ENCODE results near the gene INPP5A. TPM values are rescaled to one million over a fixed set of nuclear protein-coding genes. Genes with fewer than 3 reads are reported as not detected.

Gene INPP5A
- total RNA-seq, 1 donor from 2014 or later, result 14.2 TPM

GRCh38 chr10:132615341-132616169 is 78.0 kb downstream of the INPP5A start:
- Histone ChIP-seq H3K4me3 (no peak overlapping the region), H3K36me3 (no peaks in the 10 kb centered on the region), H4K20me1 (ENCODE audit: low read depth) (no peaks in the 10 kb centered on the region), H3K9me3 (ENCODE audit: low read depth) (no peaks in the 10 kb centered on the region), H3K9ac (no peak overlapping the region), H3K79me2 (ENCODE audit: low read depth) (no peaks in the 10 kb centered on the region), H2AFZ (replicated peaks) (no peak overlapping the region), H3F3A (ENCODE audit: low read depth) (no peaks in the 10 kb centered on the region), H3K4me1 (peaks cover 4% of the 10 kb centered on the region), H3K27ac (no peak overlapping the region), H3K27me3 (no peaks in the 10 kb centered on the region), H3K4me2 (no peak overlapping the region)
- Mint-ChIP-seq H3K4me1 (peaks cover 7% of the 10 kb centered on the region), H3K27ac (no peak overlapping the region), H3K4me3 (no peak overlapping the region), H3K9me3 (peaks cover 4% of the 10 kb centered on the region), H3K36me3 (peaks cover 5% of the 10 kb centered on the region), H3K27me3 (ENCODE audit: insufficient read depth, low read depth) (peaks cover 6% of the 10 kb centered on the region)
- TF ChIP-seq EZH2 (IDR thresholded peaks at IDR 0.05) (no peak), EZH2phosphoT487 (IDR thresholded peaks at IDR 0.05) (no peak)
- TF ChIP-seq, protein P1, sequence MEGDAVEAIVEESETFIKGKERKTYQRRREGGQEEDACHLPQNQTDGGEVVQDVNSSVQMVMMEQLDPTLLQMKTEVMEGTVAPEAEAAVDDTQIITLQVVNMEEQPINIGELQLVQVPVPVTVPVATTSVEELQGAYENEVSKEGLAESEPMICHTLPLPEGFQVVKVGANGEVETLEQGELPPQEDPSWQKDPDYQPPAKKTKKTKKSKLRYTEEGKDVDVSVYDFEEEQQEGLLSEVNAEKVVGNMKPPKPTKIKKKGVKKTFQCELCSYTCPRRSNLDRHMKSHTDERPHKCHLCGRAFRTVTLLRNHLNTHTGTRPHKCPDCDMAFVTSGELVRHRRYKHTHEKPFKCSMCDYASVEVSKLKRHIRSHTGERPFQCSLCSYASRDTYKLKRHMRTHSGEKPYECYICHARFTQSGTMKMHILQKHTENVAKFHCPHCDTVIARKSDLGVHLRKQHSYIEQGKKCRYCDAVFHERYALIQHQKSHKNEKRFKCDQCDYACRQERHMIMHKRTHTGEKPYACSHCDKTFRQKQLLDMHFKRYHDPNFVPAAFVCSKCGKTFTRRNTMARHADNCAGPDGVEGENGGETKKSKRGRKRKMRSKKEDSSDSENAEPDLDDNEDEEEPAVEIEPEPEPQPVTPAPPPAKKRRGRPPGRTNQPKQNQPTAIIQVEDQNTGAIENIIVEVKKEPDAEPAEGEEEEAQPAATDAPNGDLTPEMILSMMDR (IDR thresholded peaks at IDR 0.05), result no peak
- DNase-seq (ENCODE audit: low spot score), result no peak

- peaks cover 4% of the 10 kb centered on the region for H3K27me3 Mint-ChIP-seq (ENCODE audit: insufficient read depth, low read depth)
- peak overlapping the region; percentile 7 for H3K27ac Mint-ChIP-seq
- H3K27ac ChIP-seq, result no peak overlapping the region
- TF ChIP-seq, protein P1 (IDR thresholded peaks at IDR 0.05), result no peak
- TF ChIP-seq EZH2phosphoT487 (IDR thresholded peaks at IDR 0.05), result no peak
- no peak for TF ChIP-seq EZH2 (IDR thresholded peaks at IDR 0.05)
- no peak for DNase-seq (ENCODE audit: low spot score)
- no peak overlapping the region for H3K4me3 Mint-ChIP-seq
- no peaks in the 10 kb centered on the region for H3K27me3 ChIP-seq
- no peaks in the 10 kb centered on the region for H3F3A ChIP-seq (ENCODE audit: low read depth)
- peaks cover 12% of the 10 kb centered on the region for H3K9me3 Mint-ChIP-seq
- peaks cover 4% of the 10 kb centered on the region for H3K4me1 ChIP-seq
- no peak overlapping the region for H2AFZ ChIP-seq (replicated peaks)
- no peaks in the 10 kb centered on the region for H4K20me1 ChIP-seq (ENCODE audit: low read depth)
- H3K36me3 ChIP-seq, result no peaks in the 10 kb centered on the region
- H3K4me1 Mint-ChIP-seq, result peaks cover 7% of the 10 kb centered on the region
- H3K4me3 ChIP-seq, result no peak overlapping the region
- H3K4me2 ChIP-seq, result no peak overlapping the region
- peaks cover 8% of the 10 kb centered on the region for H3K36me3 Mint-ChIP-seq
- H3K9me3 ChIP-seq (ENCODE audit: low read depth), result no peaks in the 10 kb centered on the region
- no peak overlapping the region for H3K9ac ChIP-seq
- H3K79me2 ChIP-seq (ENCODE audit: low read depth), result no peaks in the 10 kb centered on the region
Measured at GRCh38 chr10:132616170-132616995, 78.8 kb downstream of the INPP5A start.

DNA sequence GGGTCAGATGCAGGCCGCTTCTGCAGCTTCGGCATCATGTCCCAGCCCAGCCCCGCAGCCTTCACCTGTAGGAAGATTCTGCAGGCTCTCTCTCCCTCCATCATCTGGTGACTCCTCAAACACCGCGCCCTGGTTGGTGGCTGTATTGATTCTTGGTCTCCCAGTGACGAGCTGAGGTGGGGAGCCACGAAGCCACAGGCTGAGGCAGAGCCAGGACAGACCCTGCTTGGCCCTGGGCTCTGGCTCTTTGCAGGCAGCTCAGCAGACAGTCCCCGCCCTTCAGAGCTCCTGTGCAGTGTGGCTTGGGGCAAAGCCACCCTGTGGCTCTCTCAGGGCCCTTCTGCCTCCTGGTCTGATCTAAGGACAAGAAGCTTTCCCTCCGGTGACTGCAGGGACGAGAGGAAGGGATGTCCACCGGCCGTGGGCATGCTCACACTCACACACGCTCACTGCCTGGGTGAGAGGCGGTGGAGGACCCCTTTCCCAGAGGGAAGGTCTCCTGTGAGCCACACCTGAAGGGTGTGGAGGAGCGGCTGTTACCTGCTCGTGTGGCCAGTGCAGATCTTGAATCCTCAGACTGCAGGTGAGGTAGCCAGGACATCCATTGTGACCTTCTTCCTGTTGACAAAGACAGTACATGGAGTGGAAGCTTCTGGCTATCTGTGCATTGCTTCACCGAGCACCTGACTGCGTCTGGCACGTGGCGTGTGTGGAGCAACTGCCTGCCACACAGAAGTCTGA is 79.6 kb downstream of the INPP5A start:
- H3K4me1 ChIP-seq, result peaks cover 4% of the 10 kb centered on the region
- no peak for DNase-seq (ENCODE audit: low spot score)
- H3F3A ChIP-seq (ENCODE audit: low read depth), result no peaks in the 10 kb centered on the region
- peaks cover 6% of the 10 kb centered on the region for H3K4me1 Mint-ChIP-seq
- no peak overlapping the region for H3K4me3 ChIP-seq
- H3K27ac ChIP-seq, result no peak overlapping the region
- H3K79me2 ChIP-seq (ENCODE audit: low read depth), result no peaks in the 10 kb centered on the region
- no peak overlapping the region for H2AFZ ChIP-seq (replicated peaks)
- H4K20me1 ChIP-seq (ENCODE audit: low read depth), result no peaks in the 10 kb centered on the region
- H3K9me3 ChIP-seq (ENCODE audit: low read depth), result no peaks in the 10 kb centered on the region
- no peak overlapping the region for H3K4me3 Mint-ChIP-seq
- H3K27ac Mint-ChIP-seq, result no peak overlapping the region
- H3K4me2 ChIP-seq, result no peak overlapping the region
- H3K36me3 ChIP-seq, result no peaks in the 10 kb centered on the region
- H3K9me3 Mint-ChIP-seq, result peaks cover 20% of the 10 kb centered on the region
- H3K9ac ChIP-seq, result no peak overlapping the region
- peaks cover 9% of the 10 kb centered on the region for H3K36me3 Mint-ChIP-seq
- no peaks in the 10 kb centered on the region for H3K27me3 ChIP-seq
- H3K27me3 Mint-ChIP-seq (ENCODE audit: insufficient read depth, low read depth), result peaks cover 4% of the 10 kb centered on the region
- TF ChIP-seq, protein P1 (IDR thresholded peaks at IDR 0.05), result no peak
- TF ChIP-seq EZH2phosphoT487 (IDR thresholded peaks at IDR 0.05), result no peak
